ENCODE measurements around the gene ADAP2.

ADAP2 gene

GRCh38 chr17:30952638-30953393 lies 31.1 kb downstream of the ADAP2 start:
- no peak for DNase-seq
- H2BK5ac ChIP-seq (ENCODE audit: low read depth, low read length, poor library complexity), result no peak overlapping the region
- no peaks in the 10 kb centered on the region for H3K36me3 ChIP-seq (ENCODE audit: control insufficient read depth in 1 of 2, insufficient read depth in 2 of 2, low read length in 2 of 2)
- no peak overlapping the region for H3K4me2 ChIP-seq (ENCODE audit: low read length)
- H3K23ac ChIP-seq (ENCODE audit: low read length), result no peak overlapping the region
- no peak overlapping the region for H2AK5ac ChIP-seq (ENCODE audit: low read length)
- H3K9ac ChIP-seq (ENCODE audit: low read length), result no peak overlapping the region
- peaks cover 2% of the 10 kb centered on the region for H3K79me1 ChIP-seq (ENCODE audit: low read length)
- peaks cover 2 to 8% of the 10 kb centered on the region in 2 experiments for H3K4me1 ChIP-seq (ENCODE audit: control insufficient read depth in 1 of 2, insufficient read depth in 2 of 2, low read length in 2 of 2)
- H3K14ac ChIP-seq (ENCODE audit: low read length), result no peak overlapping the region
- H4K8ac ChIP-seq (ENCODE audit: low read depth, low read length), result no peak overlapping the region
- no peak overlapping the region for H2BK12ac ChIP-seq (ENCODE audit: low read length)
- WGBS (ENCODE audit: extremely low coverage, insufficient coverage, insufficient read length), result no CpG with 5 or more reads among the region's 9 CpGs
- no peak overlapping the region for H4K12ac ChIP-seq (ENCODE audit: low read depth, low read length)
- H3K27me3 ChIP-seq (ENCODE audit: insufficient read depth, low read length), result no peaks in the 10 kb centered on the region
- H3K18ac ChIP-seq (ENCODE audit: low read length), result no peak overlapping the region
- H3K9me3 ChIP-seq (ENCODE audit: insufficient read depth, low read depth, low read length), result no peaks in the 10 kb centered on the region
- no peak overlapping the region for H2AFZ ChIP-seq (ENCODE audit: insufficient read depth, low read length, poor library complexity)
- H3K27ac ChIP-seq (ENCODE audit: low read depth, low read length), result no peak overlapping the region
- no peak overlapping the region for H3K4ac ChIP-seq (ENCODE audit: low read depth, low read length)
- no peaks in the 10 kb centered on the region for H3K79me2 ChIP-seq (ENCODE audit: control insufficient read depth, insufficient read depth, low read length, poor library complexity)
- no peak overlapping the region for H3K4me3 ChIP-seq (ENCODE audit: low read depth, low read length)
- no peak overlapping the region for H4K91ac ChIP-seq (ENCODE audit: low read depth, low read length)
- no peak overlapping the region for H2BK120ac ChIP-seq (ENCODE audit: insufficient read depth, low read length, poor library complexity)

GRCh38 chr17:30954046-30954830 lies 32.5 kb downstream of the ADAP2 start:
- Histone ChIP-seq H2BK5ac (ENCODE audit: low read depth, low read length, poor library complexity) (no peak overlapping the region), H2BK12ac (ENCODE audit: low read length) (no peak overlapping the region), H3K9ac (ENCODE audit: low read length) (no peak overlapping the region), H2AK5ac (ENCODE audit: low read length) (no peak overlapping the region), H4K91ac (ENCODE audit: low read depth, low read length) (no peak overlapping the region), H3K4me1 (ENCODE audit: control insufficient read depth in 1 of 2, insufficient read depth in 2 of 2, low read length in 2 of 2) (peaks cover 2 to 10% of the 10 kb centered on the region in 2 experiments), H3K4me2 (ENCODE audit: low read length) (no peak overlapping the region), H3K79me1 (ENCODE audit: low read length) (peaks cover 2% of the 10 kb centered on the region), H3K27me3 (ENCODE audit: insufficient read depth, low read length) (no peaks in the 10 kb centered on the region), H3K4ac (ENCODE audit: low read depth, low read length) (no peak overlapping the region), H4K8ac (ENCODE audit: low read depth, low read length) (no peak overlapping the region), H3K23ac (ENCODE audit: low read length) (no peak overlapping the region), H3K18ac (ENCODE audit: low read length) (no peak overlapping the region), H4K12ac (ENCODE audit: low read depth, low read length) (no peak overlapping the region), H3K4me3 (ENCODE audit: low read depth, low read length) (no peak overlapping the region), H2AFZ (ENCODE audit: insufficient read depth, low read length, poor library complexity) (no peak overlapping the region), H3K9me3 (ENCODE audit: insufficient read depth, low read depth, low read length) (no peaks in the 10 kb centered on the region), H3K36me3 (ENCODE audit: control insufficient read depth in 1 of 2, insufficient read depth in 2 of 2, low read length in 2 of 2) (no peaks in the 10 kb centered on the region), H3K79me2 (ENCODE audit: control insufficient read depth, insufficient read depth, low read length, poor library complexity) (no peaks in the 10 kb centered on the region), H2BK120ac (ENCODE audit: insufficient read depth, low read length, poor library complexity) (no peak overlapping the region), H3K14ac (ENCODE audit: low read length) (no peak overlapping the region), H3K27ac (ENCODE audit: low read depth, low read length) (no peak overlapping the region)
- WGBS (ENCODE audit: extremely low coverage, insufficient coverage, insufficient read length), result no CpG with 5 or more reads among the region's 6 CpGs
- DNase-seq, result no peak

GRCh38 chr17:30956764-30957374 lies 35.1 kb downstream of the ADAP2 start:
- Histone ChIP-seq H3K4ac (ENCODE audit: low read depth, low read length) (no peak overlapping the region), H2BK12ac (ENCODE audit: low read length) (peak overlapping the region; percentile 63), H3K4me3 (ENCODE audit: low read depth, low read length) (no peak overlapping the region), H4K8ac (ENCODE audit: low read depth, low read length) (no peak overlapping the region), H2BK5ac (ENCODE audit: low read depth, low read length, poor library complexity) (no peak overlapping the region), H2AFZ (ENCODE audit: insufficient read depth, low read length, poor library complexity) (no peak overlapping the region), H2AK5ac (ENCODE audit: low read length) (peak overlapping the region; percentile 44), H3K18ac (ENCODE audit: low read length) (no peak overlapping the region), H3K9me3 (ENCODE audit: insufficient read depth, low read depth, low read length) (no peaks in the 10 kb centered on the region), H3K79me1 (ENCODE audit: low read length) (peaks cover 2% of the 10 kb centered on the region), H3K79me2 (ENCODE audit: control insufficient read depth, insufficient read depth, low read length, poor library complexity) (no peaks in the 10 kb centered on the region), H4K91ac (ENCODE audit: low read depth, low read length) (peak overlapping the region; percentile 11), H3K9ac (ENCODE audit: low read length) (no peak overlapping the region), H3K4me1 (ENCODE audit: control insufficient read depth in 1 of 2, insufficient read depth in 2 of 2, low read length in 2 of 2) (peaks cover 2 to 10% of the 10 kb centered on the region in 2 experiments), H3K36me3 (ENCODE audit: control insufficient read depth in 1 of 2, insufficient read depth in 2 of 2, low read length in 2 of 2) (no peaks in the 10 kb centered on the region), H3K27ac (ENCODE audit: low read depth, low read length) (no peak overlapping the region), H3K14ac (ENCODE audit: low read length) (no peak overlapping the region), H4K12ac (ENCODE audit: low read depth, low read length) (no peak overlapping the region), H3K23ac (ENCODE audit: low read length) (no peak overlapping the region), H3K27me3 (ENCODE audit: insufficient read depth, low read length) (no peaks in the 10 kb centered on the region), H3K4me2 (ENCODE audit: low read length) (no peak overlapping the region), H2BK120ac (ENCODE audit: insufficient read depth, low read length, poor library complexity) (peak overlapping the region; percentile 17)
- WGBS (ENCODE audit: extremely low coverage, insufficient coverage, insufficient read length), result no CpG with 5 or more reads among the region's 8 CpGs
- DNase-seq, result no peak

- no peak overlapping the region for H2BK5ac ChIP-seq (ENCODE audit: low read depth, low read length, poor library complexity)
- H3K36me3 ChIP-seq (ENCODE audit: control insufficient read depth in 1 of 2, insufficient read depth in 2 of 2, low read length in 2 of 2), result no peaks in the 10 kb centered on the region
- H3K4me2 ChIP-seq (ENCODE audit: low read length), result no peak overlapping the region
- H4K8ac ChIP-seq (ENCODE audit: low read depth, low read length), result no peak overlapping the region
- H2BK120ac ChIP-seq (ENCODE audit: insufficient read depth, low read length, poor library complexity), result no peak overlapping the region
- peaks cover 2% of the 10 kb centered on the region for H3K79me1 ChIP-seq (ENCODE audit: low read length)
- H4K91ac ChIP-seq (ENCODE audit: low read depth, low read length), result no peak overlapping the region
- no peak overlapping the region for H2AK5ac ChIP-seq (ENCODE audit: low read length)
- no peak overlapping the region for H2BK12ac ChIP-seq (ENCODE audit: low read length)
- no peaks in the 10 kb centered on the region for H3K79me2 ChIP-seq (ENCODE audit: control insufficient read depth, insufficient read depth, low read length, poor library complexity)
- H3K4me1 ChIP-seq (ENCODE audit: control insufficient read depth in 1 of 2, insufficient read depth in 2 of 2, low read length in 2 of 2), result peaks cover 2 to 10% of the 10 kb centered on the region in 2 experiments
- H3K18ac ChIP-seq (ENCODE audit: low read length), result no peak overlapping the region
- H2AFZ ChIP-seq (ENCODE audit: insufficient read depth, low read length, poor library complexity), result no peak overlapping the region
- no peak overlapping the region for H3K9ac ChIP-seq (ENCODE audit: low read length)
- WGBS (ENCODE audit: extremely low coverage, insufficient coverage, insufficient read length), result no CpG with 5 or more reads among the region's 6 CpGs
- H3K27me3 ChIP-seq (ENCODE audit: insufficient read depth, low read length), result no peaks in the 10 kb centered on the region
- no peaks in the 10 kb centered on the region for H3K9me3 ChIP-seq (ENCODE audit: insufficient read depth, low read depth, low read length)
- H3K4me3 ChIP-seq (ENCODE audit: low read depth, low read length), result no peak overlapping the region
- no peak overlapping the region for H3K4ac ChIP-seq (ENCODE audit: low read depth, low read length)
- H3K14ac ChIP-seq (ENCODE audit: low read length), result no peak overlapping the region
- no peak overlapping the region for H4K12ac ChIP-seq (ENCODE audit: low read depth, low read length)
- no peak overlapping the region for H3K27ac ChIP-seq (ENCODE audit: low read depth, low read length)
- no peak for DNase-seq
- no peak overlapping the region for H3K23ac ChIP-seq (ENCODE audit: low read length)
These were observed 36.0 kb downstream of the ADAP2 start for GRCh38 chr17:30957741-30958140.
